ENCODE measurements around the gene NFIA. TPM values are rescaled to one million over a fixed set of nuclear protein-coding genes. Genes with fewer than 3 reads are reported as not detected.

Gene NFIA
- total RNA-seq, 1 donor from 2014 or later = 163 TPM

- TF ChIP-seq CTCF (IDR thresholded peaks at IDR 0.05; ENCODE audit: unreplicated experiment) = no peak
- Mint-ChIP-seq H3K4me3 (no peak overlapping the region), H3K4me1 (peaks cover 59% of the 10 kb centered on the region), H3K36me3 (no peaks in the 10 kb centered on the region), H3K27ac (peak overlapping the region; percentile 77), H3K9me3 (no peaks in the 10 kb centered on the region), H3K27me3 (ENCODE audit: low read depth) (no peaks in the 10 kb centered on the region)
- no peak for DNase-seq (ENCODE audit: low spot score in 2 of 2, unreplicated experiment in 2 of 2)
Measured at GRCh38 chr1:61496501-61496900, 414.1 kb downstream of the NFIA start.

- H3K36me3 Mint-ChIP-seq = no peaks in the 10 kb centered on the region
- no peak for TF ChIP-seq CTCF (IDR thresholded peaks at IDR 0.05; ENCODE audit: unreplicated experiment)
- H3K9me3 Mint-ChIP-seq = no peaks in the 10 kb centered on the region
- H3K4me1 Mint-ChIP-seq = peaks cover 58% of the 10 kb centered on the region
- DNase-seq (ENCODE audit: low spot score in 2 of 2, unreplicated experiment in 2 of 2) = no peak
- no peak overlapping the region for H3K4me3 Mint-ChIP-seq
- peak overlapping the region; percentile 77 for H3K27ac Mint-ChIP-seq
- no peaks in the 10 kb centered on the region for H3K27me3 Mint-ChIP-seq (ENCODE audit: low read depth)
Measured at GRCh38 chr1:61497013-61497412, 414.7 kb downstream of the NFIA start.

GRCh38 chr1:61498342-61498741 lies 416.0 kb downstream of the NFIA start:
- Mint-ChIP-seq H3K9me3 (no peaks in the 10 kb centered on the region), H3K4me3 (no peak overlapping the region), H3K4me1 (peaks cover 59% of the 10 kb centered on the region), H3K27ac (peak overlapping the region; percentile 80), H3K36me3 (no peaks in the 10 kb centered on the region), H3K27me3 (ENCODE audit: low read depth) (no peaks in the 10 kb centered on the region)
- no peak for TF ChIP-seq CTCF (IDR thresholded peaks at IDR 0.05; ENCODE audit: unreplicated experiment)
- no peak for DNase-seq (ENCODE audit: low spot score in 2 of 2, unreplicated experiment in 2 of 2)

GRCh38 chr1:61501971-61502916 lies 419.9 kb downstream of the NFIA start:
- Mint-ChIP-seq H3K9me3 (no peaks in the 10 kb centered on the region), H3K36me3 (no peaks in the 10 kb centered on the region), H3K27ac (peak overlapping the region; percentile 47), H3K4me3 (no peak overlapping the region), H3K27me3 (ENCODE audit: low read depth) (no peaks in the 10 kb centered on the region), H3K4me1 (peaks cover 33% of the 10 kb centered on the region)
- TF ChIP-seq CTCF (IDR thresholded peaks at IDR 0.05; ENCODE audit: unreplicated experiment) = no peak
- no peak for DNase-seq (ENCODE audit: low spot score in 2 of 2, unreplicated experiment in 2 of 2)

GRCh38 chr1:61504305-61504704 lies 421.9 kb downstream of the NFIA start:
- Mint-ChIP-seq H3K4me1 (peaks cover 21% of the 10 kb centered on the region), H3K27ac (no peak overlapping the region), H3K9me3 (peaks cover 5% of the 10 kb centered on the region), H3K4me3 (no peak overlapping the region), H3K36me3 (no peaks in the 10 kb centered on the region), H3K27me3 (ENCODE audit: low read depth) (no peaks in the 10 kb centered on the region)
- no peak for TF ChIP-seq CTCF (IDR thresholded peaks at IDR 0.05; ENCODE audit: unreplicated experiment)
- DNase-seq (ENCODE audit: low spot score in 2 of 2, unreplicated experiment in 2 of 2) = no peak
